ENCODE measurements around the gene SAA1.

The SAA1 gene

DNA sequence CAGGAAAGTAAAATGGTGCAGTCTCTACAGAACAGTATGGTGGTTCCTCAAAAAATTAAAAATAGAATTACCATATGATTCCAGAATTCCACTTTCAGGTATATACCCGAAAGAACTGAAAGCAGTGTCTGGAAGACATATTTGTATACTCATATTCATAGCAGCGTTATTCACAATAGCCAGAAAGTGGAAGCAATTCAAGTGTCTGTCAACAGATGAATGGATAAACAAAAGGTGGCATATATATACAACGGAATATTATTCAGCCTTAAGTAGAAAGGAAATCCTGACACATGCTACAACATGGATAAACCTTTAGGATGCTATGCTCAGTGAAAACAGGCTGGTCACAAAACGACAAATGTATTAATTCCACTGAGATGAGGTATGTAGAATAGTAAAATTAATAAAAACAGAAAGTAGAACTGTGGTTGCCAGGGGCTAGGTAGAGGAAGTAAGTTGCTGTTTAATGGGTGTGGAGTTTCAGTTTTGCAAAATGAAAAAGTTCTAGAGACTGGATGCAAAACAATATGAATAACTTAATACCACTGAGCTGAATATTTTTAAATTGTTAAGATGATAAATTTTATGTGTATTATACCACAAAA is 14.5 kb downstream of the SAA1 start:
- DNase-seq (ENCODE audit: low read depth, low spot score): no peak
- H3K27ac ChIP-seq (ENCODE audit: low read length): no peak overlapping the region
- H3K4me1 ChIP-seq (ENCODE audit: control insufficient read depth, insufficient read depth, low read length): no peaks in the 10 kb centered on the region
- no peaks in the 10 kb centered on the region for H3K9me3 ChIP-seq (ENCODE audit: control insufficient read depth, insufficient read depth, low read length)
- H3K36me3 ChIP-seq (ENCODE audit: control insufficient read depth, insufficient read depth, low read length): peaks cover 10% of the 10 kb centered on the region; the same call in 1 of the 2 replicates
- H3K4me3 ChIP-seq (ENCODE audit: low read length): no peak overlapping the region
- H3K27me3 ChIP-seq (ENCODE audit: control insufficient read depth, insufficient read depth, low read length): no peaks in the 10 kb centered on the region
- WGBS (ENCODE audit: insufficient coverage, insufficient read length): no CpG with 5 or more reads among the region's 4 CpGs

DNA sequence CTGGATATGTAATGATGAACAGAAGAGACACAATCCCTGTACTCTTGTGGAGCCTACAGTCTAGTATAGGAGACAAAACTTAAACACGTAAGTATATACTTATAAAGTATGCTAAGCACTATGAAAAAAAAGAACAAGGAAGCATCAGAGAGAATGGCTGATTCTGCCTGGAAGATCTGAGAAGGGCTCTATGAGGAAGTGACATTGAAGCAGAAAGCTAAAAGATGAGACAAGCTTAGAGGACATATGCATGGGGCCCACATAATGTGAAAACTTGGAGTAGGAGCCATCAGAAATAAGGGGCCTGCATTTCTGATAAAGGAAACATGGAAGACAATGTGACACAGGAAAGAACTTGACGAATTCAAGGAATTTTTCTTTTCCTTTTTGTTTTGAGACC is 16.6 kb downstream of the SAA1 start:
- DNase-seq (ENCODE audit: low read depth, low spot score): no peak
- WGBS (ENCODE audit: insufficient coverage, insufficient read length): no CpG with 5 or more reads among the region's 2 CpGs
- H3K4me3 ChIP-seq (ENCODE audit: low read length): no peak overlapping the region
- H3K27me3 ChIP-seq (ENCODE audit: control insufficient read depth, insufficient read depth, low read length): no peaks in the 10 kb centered on the region
- no peaks in the 10 kb centered on the region for H3K9me3 ChIP-seq (ENCODE audit: control insufficient read depth, insufficient read depth, low read length)
- no peak overlapping the region for H3K27ac ChIP-seq (ENCODE audit: low read length)
- no peaks in the 10 kb centered on the region for H3K4me1 ChIP-seq (ENCODE audit: control insufficient read depth, insufficient read depth, low read length)
- peaks cover 17% of the 10 kb centered on the region; the same call in 1 of the 2 replicates for H3K36me3 ChIP-seq (ENCODE audit: control insufficient read depth, insufficient read depth, low read length)

- H3K36me3 ChIP-seq (ENCODE audit: control insufficient read depth, insufficient read depth, low read length): peaks cover 15% of the 10 kb centered on the region; the same call in 1 of the 2 replicates
Measured at GRCh38 chr11:18285841-18286240, 19.8 kb downstream of the SAA1 start.

DNA sequence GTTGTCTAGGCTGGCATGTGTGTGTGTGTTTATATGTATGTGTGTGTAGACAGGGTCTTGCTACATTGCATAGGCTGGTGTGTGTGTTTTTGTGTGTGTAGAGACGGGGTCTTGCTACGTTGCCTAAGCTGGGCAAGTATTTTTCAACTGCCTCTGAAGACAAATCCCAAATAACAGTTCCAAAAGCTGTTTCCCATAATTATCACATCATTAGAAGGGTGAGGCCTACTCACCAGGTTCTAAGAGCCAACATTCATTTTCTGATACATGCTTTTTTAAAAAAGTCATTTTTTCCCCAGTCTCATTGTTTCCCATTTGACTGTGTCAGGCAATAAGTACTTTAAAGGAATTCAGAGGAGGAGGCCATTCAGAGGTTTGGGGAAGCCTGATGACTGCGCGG is 22.8 kb downstream of the SAA1 start:
- H3K27me3 ChIP-seq (ENCODE audit: control insufficient read depth, insufficient read depth, low read length): no peaks in the 10 kb centered on the region
- H3K9me3 ChIP-seq (ENCODE audit: control insufficient read depth, insufficient read depth, low read length): no peaks in the 10 kb centered on the region
- no CpG with 5 or more reads among the region's 4 CpGs for WGBS (ENCODE audit: insufficient coverage, insufficient read length)
- H3K36me3 ChIP-seq (ENCODE audit: control insufficient read depth, insufficient read depth, low read length): peaks cover 16% of the 10 kb centered on the region; the same call in 1 of the 2 replicates
- no peaks in the 10 kb centered on the region for H3K4me1 ChIP-seq (ENCODE audit: control insufficient read depth, insufficient read depth, low read length)
- H3K27ac ChIP-seq (ENCODE audit: low read length): no peak overlapping the region
- H3K4me3 ChIP-seq (ENCODE audit: low read length): no peak overlapping the region
- DNase-seq (ENCODE audit: low read depth, low spot score): no peak

More at GRCh38 chr11:18285841-18286240, 19.8 kb downstream of the SAA1 start:
- no peaks in the 10 kb centered on the region for H3K9me3 ChIP-seq (ENCODE audit: control insufficient read depth, insufficient read depth, low read length)
- H3K4me1 ChIP-seq (ENCODE audit: control insufficient read depth, insufficient read depth, low read length): no peaks in the 10 kb centered on the region
- H3K27ac ChIP-seq (ENCODE audit: low read length): no peak overlapping the region
- no peak for DNase-seq (ENCODE audit: low read depth, low spot score)
- WGBS (ENCODE audit: insufficient coverage, insufficient read length): no CpG with 5 or more reads among the region's 1 CpG
- no peak overlapping the region for H3K4me3 ChIP-seq (ENCODE audit: low read length)
- H3K27me3 ChIP-seq (ENCODE audit: control insufficient read depth, insufficient read depth, low read length): no peaks in the 10 kb centered on the region

DNA sequence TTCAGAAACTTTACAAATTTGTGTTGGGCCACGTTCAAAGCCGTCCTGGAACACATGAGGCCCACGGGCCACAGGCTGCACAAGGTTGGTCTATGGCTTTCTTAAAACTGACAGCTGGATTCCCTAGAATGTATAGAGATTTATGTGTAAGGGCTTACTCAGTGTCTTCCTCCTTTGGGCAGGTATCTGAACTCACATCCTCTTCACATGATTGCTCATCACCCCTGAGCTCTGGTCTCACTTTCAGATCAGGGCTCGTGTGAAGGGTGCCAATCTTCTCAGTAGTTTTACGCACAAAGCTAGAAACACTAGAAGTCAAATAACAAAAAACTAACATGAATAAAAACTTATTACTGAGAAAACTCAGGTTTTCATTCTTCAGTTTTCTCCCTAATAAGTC is 28.8 kb downstream of the SAA1 start:
- peaks cover 10% of the 10 kb centered on the region; the same call in 1 of the 2 replicates for H3K36me3 ChIP-seq (ENCODE audit: control insufficient read depth, insufficient read depth, low read length)
- WGBS (ENCODE audit: insufficient coverage, insufficient read length): no CpG with 5 or more reads among the region's 5 CpGs

DNA sequence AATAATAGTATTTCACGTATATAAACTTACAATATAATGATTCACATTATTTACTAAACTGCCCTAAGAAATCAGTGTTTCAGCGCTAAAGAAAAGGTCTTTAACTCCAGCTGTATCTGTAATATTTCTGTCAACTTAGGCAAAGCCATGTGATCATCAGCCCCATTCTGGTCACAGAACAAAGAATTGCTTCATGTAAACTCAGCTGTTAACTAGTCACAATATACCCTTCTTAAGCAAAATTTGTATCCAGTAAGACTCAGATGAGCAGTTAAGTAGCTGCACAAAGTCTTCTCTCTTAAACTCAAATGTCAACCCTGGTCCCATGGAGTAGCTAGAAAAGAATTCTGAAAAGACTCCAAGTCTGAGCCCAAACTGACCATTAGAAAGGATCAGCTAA is 29.3 kb downstream of the SAA1 start:
- H3K4me3 ChIP-seq (ENCODE audit: low read length): no peak overlapping the region
- H3K36me3 ChIP-seq (ENCODE audit: control insufficient read depth, insufficient read depth, low read length): peaks cover 10% of the 10 kb centered on the region; the same call in 1 of the 2 replicates
- H3K4me1 ChIP-seq (ENCODE audit: control insufficient read depth, insufficient read depth, low read length): no peaks in the 10 kb centered on the region
- DNase-seq (ENCODE audit: low read depth, low spot score): no peak
- H3K27me3 ChIP-seq (ENCODE audit: control insufficient read depth, insufficient read depth, low read length): no peaks in the 10 kb centered on the region
- no peak overlapping the region for H3K27ac ChIP-seq (ENCODE audit: low read length)
- WGBS (ENCODE audit: insufficient coverage, insufficient read length): no CpG with 5 or more reads among the region's 2 CpGs
- no peaks in the 10 kb centered on the region for H3K9me3 ChIP-seq (ENCODE audit: control insufficient read depth, insufficient read depth, low read length)

More for the DNA sequence above, 28.8 kb downstream of the SAA1 start:
- no peaks in the 10 kb centered on the region for H3K27me3 ChIP-seq (ENCODE audit: control insufficient read depth, insufficient read depth, low read length)
- H3K27ac ChIP-seq (ENCODE audit: low read length): no peak overlapping the region
- H3K9me3 ChIP-seq (ENCODE audit: control insufficient read depth, insufficient read depth, low read length): no peaks in the 10 kb centered on the region
- H3K4me1 ChIP-seq (ENCODE audit: control insufficient read depth, insufficient read depth, low read length): no peaks in the 10 kb centered on the region
- no peak overlapping the region for H3K4me3 ChIP-seq (ENCODE audit: low read length)
- DNase-seq (ENCODE audit: low read depth, low spot score): no peak

- Histone ChIP-seq H3K27ac (ENCODE audit: low read length) (no peak overlapping the region), H3K4me3 (ENCODE audit: low read length) (no peak overlapping the region), H3K36me3 (ENCODE audit: control insufficient read depth, insufficient read depth, low read length) (peaks cover 4% of the 10 kb centered on the region; the same call in 1 of the 2 replicates)
Measured at GRCh38 chr11:18299721-18300120, 33.7 kb downstream of the SAA1 start.

DNA sequence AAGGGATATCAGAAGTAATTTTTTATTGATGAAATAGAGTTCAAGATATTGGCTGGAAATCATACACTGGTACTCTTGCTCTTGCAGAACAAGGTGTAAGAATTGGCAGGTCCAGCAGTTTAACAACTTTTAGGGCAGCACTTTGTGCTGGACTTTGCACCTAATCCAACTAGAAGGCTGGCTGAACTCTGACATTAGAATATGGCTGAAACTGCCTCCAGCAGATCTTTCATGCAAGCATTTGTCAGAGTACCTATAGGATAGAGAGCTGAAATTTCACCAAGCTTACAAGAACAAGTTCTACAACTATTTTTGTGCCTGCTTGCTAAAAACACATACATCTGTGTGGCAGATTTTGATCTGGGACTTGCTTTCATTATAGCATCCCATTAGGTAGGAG is 38.7 kb downstream of the SAA1 start:
- DNase-seq (ENCODE audit: low read depth, low spot score): no peak

More at GRCh38 chr11:18299721-18300120, 33.7 kb downstream of the SAA1 start:
- no peaks in the 10 kb centered on the region for H3K4me1 ChIP-seq (ENCODE audit: control insufficient read depth, insufficient read depth, low read length)
- H3K27me3 ChIP-seq (ENCODE audit: control insufficient read depth, insufficient read depth, low read length): no peaks in the 10 kb centered on the region
- no peaks in the 10 kb centered on the region for H3K9me3 ChIP-seq (ENCODE audit: control insufficient read depth, insufficient read depth, low read length)
- DNase-seq (ENCODE audit: low read depth, low spot score): no peak

GRCh38 chr11:18307461-18308139 is 41.5 kb downstream of the SAA1 start:
- 100% methylated on average over 1 of the region's 2 CpGs for WGBS (ENCODE audit: insufficient coverage, insufficient read length)
- DNase-seq (ENCODE audit: low read depth, low spot score): no peak
- H3K27ac ChIP-seq (ENCODE audit: low read length): no peak overlapping the region
- no peak overlapping the region for H3K4me3 ChIP-seq (ENCODE audit: low read length)
- H3K36me3 ChIP-seq (ENCODE audit: control insufficient read depth, insufficient read depth, low read length): peaks cover 6% of the 10 kb centered on the region; the same call in 1 of the 2 replicates
- no peaks in the 10 kb centered on the region for H3K27me3 ChIP-seq (ENCODE audit: control insufficient read depth, insufficient read depth, low read length)
- no peaks in the 10 kb centered on the region for H3K9me3 ChIP-seq (ENCODE audit: control insufficient read depth, insufficient read depth, low read length)
- H3K4me1 ChIP-seq (ENCODE audit: control insufficient read depth, insufficient read depth, low read length): no peaks in the 10 kb centered on the region

More for the DNA sequence above, 38.7 kb downstream of the SAA1 start:
- no peak overlapping the region for H3K4me3 ChIP-seq (ENCODE audit: low read length)
- no peaks in the 10 kb centered on the region for H3K4me1 ChIP-seq (ENCODE audit: control insufficient read depth, insufficient read depth, low read length)
- H3K9me3 ChIP-seq (ENCODE audit: control insufficient read depth, insufficient read depth, low read length): no peaks in the 10 kb centered on the region
- peaks cover 6% of the 10 kb centered on the region; the same call in 1 of the 2 replicates for H3K36me3 ChIP-seq (ENCODE audit: control insufficient read depth, insufficient read depth, low read length)
- H3K27me3 ChIP-seq (ENCODE audit: control insufficient read depth, insufficient read depth, low read length): no peaks in the 10 kb centered on the region
- no peak overlapping the region for H3K27ac ChIP-seq (ENCODE audit: low read length)

- peaks cover 6% of the 10 kb centered on the region; the same call in 1 of the 2 replicates for H3K36me3 ChIP-seq (ENCODE audit: control insufficient read depth, insufficient read depth, low read length)
- WGBS (ENCODE audit: insufficient coverage, insufficient read length): no CpG with 5 or more reads among the region's 2 CpGs
- no peak overlapping the region for H3K27ac ChIP-seq (ENCODE audit: low read length)
- no peak overlapping the region for H3K4me3 ChIP-seq (ENCODE audit: low read length)
- H3K27me3 ChIP-seq (ENCODE audit: control insufficient read depth, insufficient read depth, low read length): no peaks in the 10 kb centered on the region
- DNase-seq (ENCODE audit: low read depth, low spot score): no peak
- no peaks in the 10 kb centered on the region for H3K4me1 ChIP-seq (ENCODE audit: control insufficient read depth, insufficient read depth, low read length)
- no peaks in the 10 kb centered on the region for H3K9me3 ChIP-seq (ENCODE audit: control insufficient read depth, insufficient read depth, low read length)
Measured at GRCh38 chr11:18308242-18308641, 42.2 kb downstream of the SAA1 start.
